Stimulated activated CD4-positive, alpha-beta T cell treated with anti-CD3 and anti-CD28 coated beads, Interleukin-12 subunit alpha, Interleukin-12 subunit beta, amount 100 ng/mL, for 4 hours (primary cell): ENCODE data around the gene SORL1-AS1.
"Not testable (repeated sequence)": the region's sequence is repeated elsewhere in the genome, so short reads cannot be mapped to it uniquely, and the experiment has no call there.

ENCODE experiments used
- DNase-seq: peaks from one replicate; pipeline ENCODE4 v3.0.0-alpha.2; 2020

Gene SORL1-AS1

GRCh38 chr11:121452609-121453150 is at the start of gene SORL1-AS1:
SORL1-AS1 (minus strand) TSS chr11:121452967.
- peak; percentile 37 for DNase-seq

- no peak for DNase-seq
Observed at GRCh38 chr11:121500717-121501116, 48.0 kb upstream of the SORL1-AS1 start.

- no peak for DNase-seq
Observed at GRCh38 chr11:121500275-121500674, 47.5 kb upstream of the SORL1-AS1 start.

- no peak for DNase-seq
Observed at GRCh38 chr11:121499405-121499804, 46.6 kb upstream of the SORL1-AS1 start.

- DNase-seq = no peak
Observed at GRCh38 chr11:121497176-121497998, 44.6 kb upstream of the SORL1-AS1 start.

- DNase-seq = peak; percentile 42
Observed at GRCh38 chr11:121494355-121495099, 41.8 kb upstream of the SORL1-AS1 start.

GRCh38 chr11:121489823-121490222 is 37.1 kb upstream of the SORL1-AS1 start:
- DNase-seq = no peak

GRCh38 chr11:121488641-121489040 is 35.9 kb upstream of the SORL1-AS1 start:
- DNase-seq = no peak

- no peak for DNase-seq
Observed at GRCh38 chr11:121488170-121488569, 35.4 kb upstream of the SORL1-AS1 start.

GRCh38 chr11:121487191-121487590 is 34.4 kb upstream of the SORL1-AS1 start:
- no peak for DNase-seq

GRCh38 chr11:121486054-121486453 is 33.3 kb upstream of the SORL1-AS1 start:
- no peak for DNase-seq

- no peak for DNase-seq
Observed at GRCh38 chr11:121485216-121485615, 32.4 kb upstream of the SORL1-AS1 start.

- no peak for DNase-seq
Observed at GRCh38 chr11:121483805-121484480, 31.2 kb upstream of the SORL1-AS1 start.

GRCh38 chr11:121482231-121483129 is 29.7 kb upstream of the SORL1-AS1 start:
- peak; percentile 27 for DNase-seq

GRCh38 chr11:121481484-121482230 is 28.9 kb upstream of the SORL1-AS1 start:
- not testable (repeated sequence) for DNase-seq

- DNase-seq = no peak
Observed at GRCh38 chr11:121479698-121480238, 27.0 kb upstream of the SORL1-AS1 start.

- DNase-seq = no peak
Observed at GRCh38 chr11:121478895-121479697, 26.3 kb upstream of the SORL1-AS1 start.

GRCh38 chr11:121478226-121478894 is 25.6 kb upstream of the SORL1-AS1 start:
- DNase-seq = no peak

- DNase-seq = no peak
Observed at GRCh38 chr11:121476379-121477032, 23.7 kb upstream of the SORL1-AS1 start.
